SU-DHL-6 (cell line): Measurements from ENCODE around the gene WDR19.

Source experiments
- H2AFZ ChIP-seq: fragments of 200-600 bp; sonication (generic); 2 replicates; pipeline ENCODE4 v1.6.1; 2014; ENCODE audit warnings: low read depth, mild to moderate bottlenecking, moderate library complexity, mixed read lengths, antibody characterized with exemption, low read length; ENCODE audit not compliant: severe bottlenecking
- H3F3A ChIP-seq: fragments of 200-600 bp; shearing (Covaris generic); 2 replicates; pipeline ENCODE4 v1.6.0; 2016; ENCODE audit warnings: antibody characterized with exemption, mild to moderate bottlenecking; ENCODE audit not compliant: insufficient read depth
- H3K27ac ChIP-seq: fragments of 200-600 bp; sonication (generic); 2 replicates; pipeline ENCODE4 v1.5.1; 2016; ENCODE audit warnings: low read depth, mild to moderate bottlenecking, low read length, moderate library complexity, mixed read lengths
- H3K27me3 ChIP-seq: fragments of 200-600 bp; sonication (generic), shearing (Covaris generic); 2 replicates; pipeline ENCODE4 v1.6.0; 2014; ENCODE audit warnings: mild to moderate bottlenecking, low read length
- H3K36me3 ChIP-seq: fragments of 200-600 bp; sonication (generic); 2 replicates; pipeline ENCODE4 v1.6.1; 2014; ENCODE audit warnings: mild to moderate bottlenecking, low read length, mixed read lengths
- H3K4me2 ChIP-seq: fragments of 300-600, 200-600 bp; shearing (Covaris generic), sonication (generic); 2 replicates; pipeline ENCODE4 v1.6.0; 2014; ENCODE audit warnings: low read length, low read depth, mild to moderate bottlenecking; ENCODE audit not compliant: poor library complexity, severe bottlenecking
- H3K4me3 ChIP-seq: fragments of 200-600 bp; sonication (generic); 2 replicates; pipeline ENCODE4 v1.5.1; 2014; ENCODE audit warnings: antibody characterized with exemption, low read length, mild to moderate bottlenecking, mixed read lengths; ENCODE audit not compliant: insufficient read depth, poor library complexity, severe bottlenecking
- H3K79me2 ChIP-seq: fragments of 200-600 bp; sonication (generic); 2 replicates; pipeline ENCODE4 v1.6.1; 2014; ENCODE audit warnings: mild to moderate bottlenecking, low read length, moderate library complexity; ENCODE audit not compliant: insufficient read depth
- H3K9ac ChIP-seq: fragments of 200-600 bp; sonication (generic); 2 replicates; pipeline ENCODE4 v1.7.0; 2014; ENCODE audit warnings: mild to moderate bottlenecking, low read length
- H3K9me2 ChIP-seq: fragments of 200-600 bp; sonication (generic); replicated peaks from 2 replicates; pipeline ENCODE4 v1.6.1; 2014; ENCODE audit warnings: low read length; ENCODE audit not compliant: insufficient read depth
- H3K9me3 ChIP-seq: fragments of 200-600 bp; sonication (generic); 2 replicates; pipeline ENCODE4 v1.6.1; 2014; ENCODE audit warnings: low read length, mixed read lengths; ENCODE audit not compliant: insufficient read depth
- H4K20me1 ChIP-seq: fragments of 200-600 bp; sonication (generic); 2 replicates; pipeline ENCODE4 v1.6.1; 2014; ENCODE audit warnings: low read depth, mild to moderate bottlenecking, antibody characterized with exemption, low read length, moderate library complexity, mixed read lengths
- CTCF ChIP-seq: fragments of 200-600 bp; sonication (generic); IDR thresholded peaks from one replicate; pipeline ENCODE4 v1.5.1; 2017; ENCODE audit warnings: antibody characterized with exemption, mild to moderate bottlenecking, low read length, moderate library complexity; ENCODE audit not compliant: insufficient read depth, poor library complexity, severe bottlenecking
- EZH2phosphoT487 ChIP-seq: fragments of 200-600 bp; sonication (generic), shearing (Covaris generic); conservative IDR thresholded peaks from 2 replicates; pipeline ENCODE4 v1.6.1; 2018; ENCODE audit warnings: mild to moderate bottlenecking, antibody characterized with exemption, low read length, moderate library complexity, mixed read lengths

WDR19 gene

DNA sequence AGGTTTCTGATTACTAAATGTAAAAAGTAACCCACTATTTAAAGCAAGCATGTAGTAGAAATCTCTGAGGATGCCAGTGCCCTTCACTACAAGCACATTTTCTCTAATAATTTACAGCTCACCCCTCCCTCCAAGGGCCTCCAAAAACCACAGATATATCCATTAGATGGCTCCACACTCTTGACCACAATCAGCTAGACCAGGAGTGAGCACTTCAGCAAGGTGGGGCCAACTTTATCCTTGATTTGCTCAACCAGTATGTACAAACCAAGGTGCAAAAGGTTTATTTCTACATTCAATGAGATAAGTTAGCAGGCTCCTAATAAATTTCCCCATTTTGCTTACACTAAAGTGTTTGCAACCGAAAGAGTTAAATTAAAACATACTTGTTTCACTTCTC is 148.0 kb downstream of the WDR19 start:
- Histone ChIP-seq H3K27ac (no peak overlapping the region), H2AFZ (no peak overlapping the region), H3K79me2 (peaks cover 79% of the 10 kb centered on the region), H3K4me3 (no peak overlapping the region), H3K9me2 (no peaks in the 10 kb centered on the region), H3K4me2 (no peak overlapping the region), H3K9ac (no peak overlapping the region), H3K9me3 (no peaks in the 10 kb centered on the region), H3K27me3 (no peaks in the 10 kb centered on the region), H4K20me1 (no peaks in the 10 kb centered on the region), H3K36me3 (peaks cover 14% of the 10 kb centered on the region), H3F3A (peaks cover 7% of the 10 kb centered on the region; the same call in 1 of the 2 replicates)
- TF ChIP-seq CTCF (no peak), EZH2phosphoT487 (no peak)

GRCh38 chr4:39331191-39331590 is 148.9 kb downstream of the WDR19 start:
- TF ChIP-seq CTCF = no peak
- TF ChIP-seq EZH2phosphoT487 = no peak
- no peak overlapping the region for H3K4me3 ChIP-seq
- H3K4me2 ChIP-seq = no peak overlapping the region
- no peaks in the 10 kb centered on the region for H3K9me3 ChIP-seq
- H4K20me1 ChIP-seq = no peaks in the 10 kb centered on the region
- H2AFZ ChIP-seq = no peak overlapping the region
- H3K36me3 ChIP-seq = peaks cover 13% of the 10 kb centered on the region
- H3K27me3 ChIP-seq = no peaks in the 10 kb centered on the region
- H3K9ac ChIP-seq = no peak overlapping the region
- H3F3A ChIP-seq = peaks cover 7% of the 10 kb centered on the region; the same call in 1 of the 2 replicates
- H3K27ac ChIP-seq = no peak overlapping the region
- H3K9me2 ChIP-seq = no peaks in the 10 kb centered on the region
- H3K79me2 ChIP-seq = peaks cover 87% of the 10 kb centered on the region
